HG03139 (cell line): ENCODE results near the gene STX16.

Experiments
- ATAC-seq: cut with Tn5 transposase; IDR thresholded peaks from one replicate; pipeline ENCODE4 v1.9.1; 2021; ENCODE audit not compliant: unreplicated experiment

Gene STX16, protein sequence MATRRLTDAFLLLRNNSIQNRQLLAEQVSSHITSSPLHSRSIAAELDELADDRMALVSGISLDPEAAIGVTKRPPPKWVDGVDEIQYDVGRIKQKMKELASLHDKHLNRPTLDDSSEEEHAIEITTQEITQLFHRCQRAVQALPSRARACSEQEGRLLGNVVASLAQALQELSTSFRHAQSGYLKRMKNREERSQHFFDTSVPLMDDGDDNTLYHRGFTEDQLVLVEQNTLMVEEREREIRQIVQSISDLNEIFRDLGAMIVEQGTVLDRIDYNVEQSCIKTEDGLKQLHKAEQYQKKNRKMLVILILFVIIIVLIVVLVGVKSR

DNA sequence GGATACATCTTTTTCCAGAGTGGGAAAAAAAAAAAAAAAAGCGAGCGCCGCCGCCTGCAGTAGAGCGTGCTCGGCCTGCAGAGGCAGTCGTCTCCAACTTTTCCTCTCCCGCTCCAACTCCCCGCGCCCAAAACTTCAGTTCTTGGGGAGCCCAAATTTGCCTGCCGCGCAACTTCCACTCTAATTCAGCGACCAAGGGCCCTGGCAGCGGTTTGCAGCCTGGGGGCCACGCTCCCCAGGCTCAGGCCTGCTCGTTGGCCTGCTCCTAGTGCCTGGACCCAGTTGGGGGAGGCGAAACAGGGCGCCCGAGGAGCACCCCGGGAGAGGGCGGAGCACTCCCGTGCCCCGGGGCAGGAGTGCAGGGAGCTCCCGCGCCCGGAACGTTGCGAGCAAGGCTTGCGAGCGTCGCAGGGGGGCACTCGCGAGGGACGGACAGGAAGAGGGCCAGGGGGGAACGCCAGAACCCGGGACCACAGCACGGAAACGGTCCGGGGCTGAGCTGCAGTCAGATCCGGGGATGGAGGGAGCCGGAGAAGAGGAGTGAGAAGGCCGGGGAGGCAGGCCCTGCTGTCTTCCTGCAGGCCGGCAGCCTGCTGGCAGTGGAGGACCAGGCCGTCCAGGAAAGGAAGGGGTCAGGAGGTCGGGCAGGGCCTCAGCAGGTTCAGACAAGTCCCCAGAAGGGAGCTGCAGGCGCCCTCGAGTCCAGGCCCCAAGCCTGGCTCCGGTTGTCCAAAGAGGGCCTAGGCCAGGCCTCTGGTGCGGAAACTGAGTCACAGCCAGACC lies at the start of gene STX16:
TSS of gene STX16 (plus strand) at position 508 of the 783 bp plus-strand sequence. CDS start 724 bp downstream, outside the sequence.
- ATAC-seq: peak; percentile 61

DNA sequence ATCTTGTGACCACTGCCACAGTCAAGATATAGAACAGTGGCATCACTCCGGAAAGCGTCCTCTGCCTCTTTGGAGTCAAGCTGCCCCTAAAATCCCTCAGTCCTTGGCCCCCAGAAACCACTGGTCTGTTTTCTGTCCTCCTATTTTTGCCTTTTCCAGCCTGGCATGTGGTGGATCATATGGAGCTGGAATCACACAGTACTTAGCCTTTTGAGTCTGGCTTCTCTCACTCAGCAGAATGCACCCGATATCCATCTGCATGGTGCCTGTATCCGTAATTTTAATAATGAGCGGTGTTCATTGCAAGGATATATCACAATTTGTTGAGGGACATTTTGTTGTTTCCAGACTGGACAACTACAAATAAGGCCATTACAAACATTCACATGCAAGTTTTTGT lies 49.0 kb upstream of the STX16 start:
- no peak for ATAC-seq

DNA sequence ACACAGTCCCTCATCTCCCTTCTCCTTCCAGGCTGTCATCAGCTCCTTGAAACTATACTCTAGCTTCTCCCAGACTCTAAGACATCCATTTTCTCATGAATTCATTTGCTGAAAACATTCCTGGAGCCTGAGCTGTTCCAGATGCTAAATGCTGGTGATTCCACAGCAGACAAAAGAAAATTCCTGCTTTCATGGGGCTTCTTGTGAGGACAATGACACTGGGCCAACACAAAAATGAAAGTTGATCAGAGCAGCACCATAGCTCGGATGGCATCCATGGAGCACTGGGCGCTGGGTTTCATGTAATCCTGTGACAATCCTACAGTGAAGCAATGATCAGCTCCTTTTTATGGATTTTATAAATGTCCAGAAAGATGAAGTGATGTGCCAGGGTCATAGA lies 47.4 kb upstream of the STX16 start:
- no peak for ATAC-seq

DNA sequence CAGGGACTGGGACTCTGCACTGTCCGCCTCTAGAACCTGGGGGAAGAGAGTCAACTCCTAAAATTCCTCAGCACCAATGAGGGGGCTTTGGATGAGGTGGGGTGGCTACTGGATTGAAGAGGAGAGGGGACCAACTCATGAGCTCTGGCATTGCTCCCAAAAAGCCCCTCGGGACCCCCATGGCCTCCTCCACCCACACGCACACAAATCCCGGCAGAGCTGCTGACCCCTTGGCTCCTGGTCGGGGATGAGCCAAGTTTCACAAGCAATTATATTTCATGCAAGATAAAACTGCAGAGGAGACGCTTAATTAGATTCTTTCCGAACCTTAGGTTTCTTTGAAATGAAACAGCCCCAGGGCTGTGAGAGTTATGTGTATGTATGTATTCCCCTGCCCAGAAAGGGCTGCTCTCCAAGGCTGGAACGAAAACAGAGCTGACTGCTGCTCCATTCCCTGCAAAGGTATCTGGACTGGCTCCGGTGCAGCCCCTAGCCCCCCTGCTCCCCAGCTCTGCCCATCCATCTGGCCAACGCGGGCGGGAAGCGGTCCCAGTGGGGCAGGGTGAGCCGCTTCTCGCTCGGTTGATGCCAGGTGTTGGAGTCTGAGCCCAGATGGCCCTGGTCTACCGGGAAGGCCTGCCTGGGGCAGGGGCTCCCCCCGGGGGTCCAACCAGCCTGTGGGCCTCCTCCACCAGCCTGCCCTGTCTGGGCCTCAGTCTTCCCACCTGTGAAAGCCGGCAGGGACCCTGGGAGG lies 46.8 kb upstream of the STX16 start:
- no peak for ATAC-seq

DNA sequence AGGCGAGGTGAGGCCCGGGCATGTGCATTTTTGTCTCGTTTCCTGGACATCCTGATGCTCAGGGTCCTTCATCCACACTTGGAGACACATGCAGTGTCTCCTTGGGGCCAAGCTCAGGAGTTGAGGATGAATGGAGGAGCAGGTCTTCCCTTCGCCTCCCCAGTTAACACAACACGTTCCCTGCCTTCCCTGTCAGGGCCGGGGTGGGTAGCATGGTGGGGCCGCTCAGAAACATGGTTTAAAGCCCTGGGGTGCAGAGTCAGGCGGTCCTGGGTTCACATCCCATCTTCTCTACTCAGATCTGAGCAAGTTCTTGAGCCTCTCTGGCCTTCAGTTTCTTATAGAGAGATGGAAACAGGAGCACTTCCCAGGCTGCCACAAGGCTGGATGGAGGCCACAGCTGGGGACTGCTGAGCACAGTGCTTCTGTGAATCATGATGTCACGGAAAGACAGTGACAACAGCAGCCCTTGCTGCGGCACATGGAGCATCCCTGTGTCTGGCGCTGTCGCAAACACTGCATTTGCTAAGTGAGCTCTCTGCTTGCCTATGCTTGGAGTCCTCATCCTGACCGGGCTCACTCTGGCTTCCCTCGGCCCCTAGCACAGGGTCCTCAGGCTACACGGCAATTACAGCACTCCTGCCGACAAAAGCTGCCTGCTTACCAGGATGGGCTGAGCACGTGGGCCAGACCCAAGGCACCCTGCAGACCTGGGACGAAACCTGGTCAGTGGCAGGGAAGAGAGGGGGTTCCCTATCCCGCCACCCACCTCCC lies 45.6 kb upstream of the STX16 start:
- no peak for ATAC-seq

DNA sequence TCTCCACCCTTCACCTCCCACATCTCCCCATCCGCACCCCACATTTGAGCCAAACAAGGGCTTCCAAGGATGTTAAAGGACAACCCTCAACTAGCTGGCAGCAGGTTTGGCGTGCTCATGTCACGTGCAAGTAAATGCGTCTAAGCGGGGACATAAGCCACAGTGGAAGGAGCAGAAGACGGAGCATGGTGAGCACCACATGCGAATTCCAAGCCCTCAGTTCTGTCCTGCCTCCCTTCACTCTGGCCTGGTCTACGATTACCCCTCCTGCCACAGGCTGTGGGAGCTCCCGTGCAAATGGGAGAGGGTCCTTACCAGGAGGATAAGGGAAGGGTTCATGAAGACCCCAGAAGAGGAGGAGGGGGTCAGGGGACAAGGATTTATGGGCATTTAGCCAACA lies 44.9 kb upstream of the STX16 start:
- no peak for ATAC-seq

DNA sequence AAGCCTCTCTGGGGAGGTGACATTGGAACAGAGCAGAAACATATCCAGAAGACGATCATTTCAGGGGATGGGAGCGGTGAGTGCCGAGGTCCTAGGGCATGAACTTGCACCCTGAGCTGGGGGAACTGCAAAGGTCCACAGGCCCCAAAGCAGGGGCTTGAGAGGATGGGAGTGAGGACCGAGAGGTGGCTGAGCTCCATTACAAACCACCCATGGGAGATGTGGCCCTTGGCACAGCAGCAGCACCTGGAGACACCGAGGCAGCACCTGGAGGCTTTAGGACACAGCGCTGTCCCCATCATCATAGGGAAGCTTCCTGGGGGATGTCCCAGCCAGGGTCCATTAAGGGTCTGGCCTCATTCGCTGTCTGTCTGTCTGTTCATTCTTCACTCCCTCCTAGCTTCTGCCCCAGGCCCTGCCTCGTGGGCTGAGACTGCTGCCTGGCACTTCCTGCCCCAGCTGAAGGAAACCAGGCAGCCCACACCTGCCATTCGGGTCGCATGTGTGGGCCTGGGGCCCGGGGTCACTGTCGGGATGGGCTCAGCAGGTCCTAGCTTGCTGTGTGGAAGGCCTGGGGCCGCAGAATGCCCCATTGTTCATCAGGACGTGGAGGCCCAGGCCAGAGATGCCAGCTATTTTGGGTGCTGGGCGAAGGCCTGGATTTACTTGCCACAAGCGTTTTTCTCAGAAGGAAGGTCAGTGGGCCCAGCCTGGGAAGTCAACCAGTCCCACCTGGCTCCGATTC lies 42.8 kb upstream of the STX16 start:
- ATAC-seq: no peak

DNA sequence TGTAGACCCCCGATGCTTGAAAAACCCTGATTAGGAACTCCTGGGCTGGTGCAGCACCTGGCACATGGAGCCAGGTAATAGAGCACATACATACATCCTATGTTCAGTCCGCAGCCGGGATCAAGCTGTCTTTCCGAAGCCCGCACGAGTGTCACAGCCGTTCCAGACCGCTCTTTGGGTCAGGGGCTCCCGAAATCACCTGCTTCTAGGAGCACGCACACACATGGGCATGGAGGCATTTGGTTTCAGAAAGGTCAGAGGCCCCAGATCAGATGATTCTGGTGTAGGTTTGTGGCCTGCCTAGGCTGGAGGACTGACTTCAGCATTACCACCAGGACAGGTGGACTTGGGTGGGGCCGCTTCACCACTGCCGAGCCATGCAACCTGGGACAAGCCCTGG lies 42.1 kb upstream of the STX16 start:
- no peak for ATAC-seq

DNA sequence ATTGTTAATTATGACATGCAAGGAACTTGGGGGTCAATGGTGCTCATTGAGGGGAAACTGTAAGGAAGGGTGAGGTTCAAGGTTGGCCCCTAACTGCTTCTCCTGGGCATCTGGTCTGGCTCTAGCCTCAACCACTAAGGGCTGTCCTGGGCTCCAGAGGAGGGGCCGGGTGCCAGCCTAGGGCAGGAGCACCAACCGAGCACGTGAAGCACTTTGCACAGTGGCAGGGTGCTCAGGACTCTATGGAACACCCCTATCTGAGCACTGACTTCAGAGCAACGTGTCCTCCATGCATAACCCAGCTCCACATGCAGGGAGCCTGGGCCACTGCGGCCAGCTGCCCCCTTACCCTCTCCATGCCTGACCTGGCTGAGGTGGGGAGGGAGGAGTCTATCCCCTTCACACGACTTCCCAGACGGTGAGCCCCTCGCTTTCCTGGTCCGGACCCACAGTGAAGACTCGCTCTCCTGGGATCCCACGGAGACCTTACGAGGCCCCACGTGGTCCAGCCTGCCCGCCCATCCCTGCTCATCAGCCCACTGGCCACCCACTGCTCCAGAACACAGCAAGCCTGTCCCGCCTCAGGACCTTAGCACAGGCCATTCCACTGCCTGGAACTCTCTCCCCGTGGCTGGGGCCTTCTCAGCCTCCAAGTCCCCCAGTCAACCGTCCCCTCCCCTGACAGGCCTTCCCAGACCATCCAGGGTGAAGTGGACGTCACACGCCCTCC lies 40.8 kb upstream of the STX16 start:
- ATAC-seq: no peak

DNA sequence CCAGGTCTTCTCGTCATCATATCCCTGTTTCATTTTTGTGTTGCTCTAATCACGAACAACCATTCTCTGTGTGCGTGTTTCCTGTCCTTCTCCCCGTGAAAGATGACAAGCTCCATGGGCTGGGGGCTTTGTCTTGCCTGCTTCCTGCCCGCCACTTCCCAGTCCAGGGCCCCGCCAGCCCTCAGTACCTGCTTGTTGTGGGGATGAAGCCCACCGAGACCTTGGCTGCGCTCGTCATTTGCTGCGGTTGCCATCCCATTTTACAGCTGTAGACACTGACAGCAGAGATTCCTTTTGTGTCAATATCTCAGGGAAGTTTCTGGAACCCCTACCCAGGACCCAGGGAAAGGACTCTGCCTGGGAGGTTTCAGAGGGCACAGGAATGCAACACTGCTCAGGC lies 40.3 kb upstream of the STX16 start:
- no peak for ATAC-seq

DNA sequence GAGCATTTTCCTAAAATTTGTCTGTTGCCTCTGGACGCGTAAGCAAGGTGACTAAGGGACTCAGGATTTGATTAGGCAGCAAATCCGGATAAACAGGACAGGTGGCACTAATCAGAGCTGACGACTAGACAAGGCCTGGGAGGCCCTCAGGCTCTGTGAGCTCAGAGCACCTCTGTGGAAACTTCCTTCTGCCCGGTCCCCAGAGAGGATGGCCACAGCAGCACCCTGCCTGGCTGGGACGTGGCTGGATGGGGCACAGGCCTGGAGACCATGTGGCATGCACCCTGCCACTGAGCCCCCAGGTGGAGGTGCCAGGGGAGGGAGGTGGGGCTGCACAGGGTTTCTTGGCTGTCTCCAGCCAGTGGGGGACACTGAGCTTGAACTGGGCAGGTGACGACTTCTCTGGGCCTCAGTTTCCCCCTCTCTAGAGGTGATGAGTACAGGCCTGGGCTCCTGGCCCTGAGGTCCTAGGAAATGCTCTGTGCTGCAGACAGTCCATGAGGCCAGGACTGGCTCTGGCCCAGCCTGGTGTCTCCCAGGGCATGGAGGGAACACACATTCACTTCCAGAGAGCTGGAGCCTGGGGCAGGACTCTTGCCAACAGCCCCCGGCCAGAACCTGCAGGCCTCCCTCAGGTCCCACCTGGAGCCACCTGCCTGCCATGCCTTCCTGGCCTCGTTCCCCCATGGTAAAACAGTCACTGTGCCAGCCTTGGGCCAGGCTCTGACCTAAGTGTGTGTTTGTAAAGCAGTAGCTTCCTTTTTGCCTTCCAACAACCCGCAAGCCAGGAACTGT lies 39.6 kb upstream of the STX16 start:
- ATAC-seq: no peak

DNA sequence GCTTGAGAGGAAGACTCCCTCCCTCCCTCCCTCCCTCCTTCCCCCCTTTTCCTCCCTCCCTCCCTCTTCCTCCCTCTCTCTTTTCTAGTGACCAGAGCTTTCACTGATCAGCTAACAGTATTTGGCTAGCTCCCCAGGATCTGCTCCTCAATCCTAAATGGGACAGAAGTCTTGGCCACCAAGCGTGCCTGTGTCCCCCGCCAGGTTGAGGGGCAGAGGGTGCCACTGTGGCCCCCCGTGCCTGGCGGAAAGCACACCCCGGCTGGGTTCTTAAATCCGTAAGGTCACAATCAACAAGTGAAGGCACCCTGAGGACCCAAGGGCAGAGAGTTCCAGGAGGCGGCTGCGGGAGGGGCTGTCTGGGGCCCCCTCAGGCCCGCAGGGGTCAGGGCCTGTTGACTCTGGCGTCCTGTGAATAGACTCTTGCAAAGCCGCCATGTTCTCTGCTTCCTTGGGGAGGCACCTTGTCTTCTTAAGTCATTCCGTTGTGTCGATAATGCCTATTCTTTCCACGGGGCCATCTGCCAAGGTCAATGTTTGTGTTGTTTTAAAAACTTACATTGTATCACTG lies 38.9 kb upstream of the STX16 start:
- no peak for ATAC-seq

DNA sequence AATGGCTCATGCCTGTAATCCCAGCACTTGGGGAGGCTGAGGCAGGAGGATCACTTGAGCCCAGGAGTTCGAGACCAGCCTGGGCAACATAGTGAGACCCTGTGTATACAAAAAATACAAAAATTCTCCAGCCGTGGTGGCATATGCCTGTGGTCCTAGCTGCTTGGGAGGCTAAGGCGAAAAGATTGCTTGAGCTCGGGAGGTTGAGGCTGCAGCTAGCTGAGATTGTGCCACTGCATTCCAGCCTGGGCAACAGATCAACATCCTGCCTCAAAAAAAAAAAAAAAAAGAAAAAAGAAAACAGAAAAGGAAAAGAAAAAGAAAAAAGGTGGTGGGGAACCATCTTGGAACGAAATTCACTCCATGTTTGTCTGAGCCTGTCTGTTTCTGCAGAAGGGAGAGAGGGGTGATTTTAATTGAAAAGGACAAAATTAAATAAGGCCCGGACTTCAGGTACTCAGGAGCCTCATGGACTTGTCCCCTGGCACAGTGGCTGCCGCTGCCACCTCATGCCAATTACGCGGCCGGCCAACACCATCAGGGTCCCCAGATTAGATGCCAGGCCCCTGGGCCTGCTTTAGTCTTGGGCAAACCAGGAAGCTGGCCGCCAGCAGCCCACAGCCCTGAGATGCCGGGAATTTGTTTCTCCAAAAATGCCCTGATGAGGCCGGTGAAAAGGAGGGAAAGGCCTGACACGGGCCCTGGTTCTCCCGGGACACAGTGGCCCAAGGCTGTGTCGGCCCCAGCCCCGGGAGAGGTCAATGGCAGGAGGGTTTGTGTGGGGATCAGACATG lies 37.8 kb upstream of the STX16 start:
- no peak for ATAC-seq

DNA sequence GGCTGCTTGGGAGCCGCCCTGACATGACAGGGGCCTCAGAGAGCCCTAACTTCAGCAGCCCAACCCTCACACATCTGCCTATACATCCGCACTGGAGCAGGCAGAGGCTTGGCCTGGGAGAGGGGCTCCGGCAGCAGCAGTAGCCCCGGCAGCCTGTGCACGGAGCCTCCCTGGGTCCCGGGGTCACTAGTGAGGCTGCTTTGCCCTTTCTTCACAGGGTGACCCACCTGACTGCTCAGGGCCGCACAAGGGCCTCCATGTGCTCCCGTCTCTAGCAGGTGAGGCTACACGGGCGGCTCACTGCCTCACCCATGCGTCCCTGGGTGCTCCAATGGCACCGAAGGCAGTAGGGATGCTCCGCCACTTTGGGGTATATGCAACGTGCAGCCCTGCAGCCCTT lies 36.7 kb upstream of the STX16 start:
- no peak for ATAC-seq

DNA sequence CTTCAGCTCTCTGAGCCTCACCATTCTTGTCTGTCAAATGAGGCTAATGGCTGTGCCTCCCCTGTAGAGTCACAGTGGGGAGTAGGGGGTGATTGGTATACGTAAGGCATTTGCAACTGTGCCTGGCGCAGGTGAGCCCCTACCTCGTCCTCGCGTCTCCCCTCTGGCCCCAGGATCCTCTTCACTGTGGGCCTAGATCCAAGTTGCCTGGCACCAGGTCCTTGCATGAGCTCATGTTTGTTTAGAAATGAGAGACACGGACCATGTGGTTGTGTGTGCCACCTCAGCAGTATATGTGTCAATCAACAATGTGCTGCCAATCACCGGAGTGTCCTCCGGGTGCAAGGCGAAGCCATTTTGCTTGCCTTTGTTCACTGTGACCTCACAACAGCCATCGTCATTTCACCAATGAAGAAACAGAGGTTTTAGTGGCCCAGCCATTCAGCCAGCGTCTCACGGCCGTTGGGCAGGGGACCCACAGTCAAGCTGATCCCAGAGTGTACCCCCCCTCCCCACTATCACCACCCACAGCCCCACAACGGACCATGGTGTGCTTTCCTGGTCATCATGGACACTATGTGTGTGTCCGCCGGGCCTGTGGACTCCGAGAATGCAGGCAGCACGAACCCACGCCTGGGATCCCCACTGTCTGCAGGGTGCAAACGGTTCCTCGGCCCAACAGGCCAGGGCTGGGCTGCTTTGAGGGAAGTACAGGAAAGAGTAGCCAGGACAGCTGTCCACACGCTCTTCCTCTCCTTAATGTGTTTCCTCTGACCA lies 35.9 kb upstream of the STX16 start:
- ATAC-seq: no peak

DNA sequence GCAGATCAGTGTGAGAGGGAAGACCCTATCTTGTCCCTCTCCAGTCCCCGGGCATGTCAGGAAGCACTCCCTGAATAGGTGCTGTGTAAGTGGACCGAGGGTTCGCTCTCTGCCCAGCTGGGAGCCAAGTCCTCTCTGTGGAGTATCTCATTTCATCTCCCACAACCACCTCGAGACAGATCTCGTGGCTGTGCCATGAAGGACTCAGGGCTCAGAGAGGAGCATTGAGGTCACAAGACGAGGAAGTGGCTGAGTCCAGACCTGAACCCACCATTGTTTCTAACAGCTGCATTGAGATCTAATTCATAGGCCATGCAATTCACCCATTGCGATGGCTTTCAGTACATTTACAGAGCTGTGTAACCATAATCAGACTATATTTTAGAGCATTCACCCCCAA lies 34.7 kb upstream of the STX16 start:
- ATAC-seq: no peak

DNA sequence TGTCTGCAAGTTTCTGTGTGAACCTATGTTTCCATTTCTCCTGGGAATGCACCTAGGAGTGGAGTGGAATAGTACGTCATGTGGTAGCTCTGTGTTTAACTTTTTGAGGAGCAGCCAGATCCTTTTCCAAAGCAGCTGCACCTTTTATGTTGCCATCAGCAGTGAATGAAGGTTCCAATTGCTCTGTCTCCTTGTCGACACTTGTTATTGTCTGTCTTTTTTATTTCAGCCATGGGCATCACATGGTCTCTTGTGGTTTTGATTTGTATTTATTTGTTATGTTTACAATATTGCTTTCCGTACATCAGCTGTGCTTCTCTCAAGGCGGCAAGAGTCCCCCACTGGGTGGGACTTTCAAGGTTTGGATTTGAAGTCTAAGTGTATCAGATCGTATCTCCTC lies 33.9 kb upstream of the STX16 start:
- ATAC-seq: no peak
